Measurements from ENCODE around the gene PSMB5. TPM values are rescaled to one million over a fixed set of nuclear protein-coding genes. Genes with fewer than 3 reads are reported as not detected.

Gene PSMB5
- total RNA-seq = 119 and 140 TPM in 2 replicates

GRCh38 chr14:23034498-23035302, at the start of gene PSMB5:
Gene PSMB5 (minus strand): TSS chr14:23034900. CDS start chr14:23034881, 19 bp downstream.

GRCh38 chr14:23056956-23057756, 22.5 kb upstream of the PSMB5 start, which contains the start of gene CDH24:
Gene CDH24 (minus strand): TSS chr14:23057520. CDS start chr14:23055733, 1,787 bp downstream.

GRCh38 chr14:23042162-23042965, 7.7 kb upstream of the PSMB5 start, which contains the start of gene PSMB11:
Gene PSMB11 (plus strand): TSS chr14:23042212. CDS start chr14:23042226, 14 bp downstream.

GRCh38 chr14:23009939-23010726, 24.6 kb downstream of the PSMB5 start, which contains the start of gene C14orf93:
Gene C14orf93 (minus strand): TSS chr14:23010143. CDS start chr14:22999023, 11,120 bp downstream.

GRCh38 chr14:22982477-22983245, 52.0 kb downstream of the PSMB5 start, which contains the start of gene AJUBA:
Gene AJUBA (minus strand): TSS chr14:22982551. CDS start chr14:22982266, 285 bp downstream.

Other genes starting within 250 kb of the PSMB5 start
- gene SLC7A7, start 219.5 kb downstream of the PSMB5 start, total RNA-seq = 4.9 and 6.1 TPM in 2 replicates
- gene MRPL52, start 205.0 kb downstream of the PSMB5 start, total RNA-seq = 24.6 and 26.2 TPM in 2 replicates
- gene MMP14, start 198.3 kb downstream of the PSMB5 start, total RNA-seq = 336 and 393 TPM in 2 replicates
- 97.4 and 113 TPM in 2 replicates for gene LRP10, start 163.2 kb downstream of the PSMB5 start, total RNA-seq
- under 0.01 TPM in 1 of 2 replicates, not detected in the other for gene REM2, start 151.7 kb downstream of the PSMB5 start, total RNA-seq
- 89.1 and 179 TPM in 2 replicates for gene RBM23, start 115.8 kb downstream of the PSMB5 start, total RNA-seq
- 42.9 and 45.8 TPM in 2 replicates for gene PRMT5, start 105.5 kb downstream of the PSMB5 start, total RNA-seq
- 36.8 and 54.7 TPM in 2 replicates for gene HAUS4, start 77.8 kb downstream of the PSMB5 start, total RNA-seq
- gene AJUBA, start 52.3 kb downstream of the PSMB5 start, total RNA-seq = 65.6 and 75.0 TPM in 2 replicates
- gene C14orf93, start 24.8 kb downstream of the PSMB5 start, total RNA-seq = 9.2 and 12.0 TPM in 2 replicates
- gene PSMB11, start 7.3 kb upstream of the PSMB5 start, total RNA-seq = not detected in 2 replicates
- gene CDH24, start 22.6 kb upstream of the PSMB5 start, total RNA-seq = 4.1 and 4.6 TPM in 2 replicates
- 103 and 105 TPM in 2 replicates for gene ACIN1, start 60.2 kb upstream of the PSMB5 start, total RNA-seq
- gene C14orf119, start 60.6 kb upstream of the PSMB5 start, total RNA-seq = 44.0 and 45.7 TPM in 2 replicates
- gene CIROP, start 70.1 kb upstream of the PSMB5 start, total RNA-seq = 0.26 TPM in 1 of 2 replicates, not detected in the other
- 0.13 TPM in 1 of 2 replicates, not detected in the other for gene CEBPE, start 84.4 kb upstream of the PSMB5 start, total RNA-seq
- 94.3 and 98.6 TPM in 2 replicates for gene SLC7A8, start 148.8 kb upstream of the PSMB5 start, total RNA-seq
- gene RNF212B, start 203.0 kb upstream of the PSMB5 start, total RNA-seq = not detected in 2 replicates